Lower leg skin (tissue), 3 donors: ENCODE results near the gene ZNF648.

ENCODE experiments used
- CTCF ChIP-seq, 3 donors: fragments of 450-650 bp; IDR thresholded peaks; one replicate each; pipeline ENCODE4 v1.5.1; 2016; ENCODE audit warnings: antibody characterized with exemption in 3 of 3, mild to moderate bottlenecking in 3 of 3, moderate library complexity in 2 of 3
- POLR2A ChIP-seq, 2 donors: fragments of 450-650 bp; IDR thresholded peaks; one replicate each; pipeline ENCODE4 v1.6.1; 2016 to 2017; ENCODE audit warnings: antibody characterized with exemption in 2 of 2, mild to moderate bottlenecking in 1 of 2, moderate library complexity in 1 of 2

GRCh38 chr1:182086136-182086535 lies 24.6 kb upstream of the ZNF648 start:
- no peak for TF ChIP-seq CTCF (IDR thresholded peaks at IDR 0.05)
- no peak for TF ChIP-seq POLR2A (IDR thresholded peaks at IDR 0.05)
